HUES64 (cell line): ENCODE results near the gene EDEM1.
A peak's percentile ranks its signal among the peaks of the same experiment; 100 is the strongest.
"Not testable (repeated sequence)": the region's sequence is repeated elsewhere in the genome, so short reads cannot be mapped to it uniquely, and the experiment has no call there.

Source experiments
- H3K27ac ChIP-seq: 2 replicates; pipeline ENCODE4 v1.7.0; 2013; ENCODE audit warnings: low read depth, low read length, inconsistent platforms
- H3K27me3 ChIP-seq: 2 replicates; pipeline ENCODE4 v1.6.1; 2013; ENCODE audit warnings: mild to moderate bottlenecking, low read length; ENCODE audit not compliant: insufficient read depth
- H3K36me3 ChIP-seq: 2 replicates; pipeline ENCODE4 v1.6.1; 2013; ENCODE audit warnings: mild to moderate bottlenecking, low read length; ENCODE audit not compliant: insufficient read depth
- H3K4me1 ChIP-seq: 2 replicates; pipeline ENCODE4 v1.6.1; 2013; ENCODE audit warnings: mild to moderate bottlenecking, low read length, moderate library complexity; ENCODE audit not compliant: insufficient read depth
- H3K4me3 ChIP-seq: 2 replicates; pipeline ENCODE4 v1.5.1; 2013; ENCODE audit warnings: mild to moderate bottlenecking, low read length, moderate library complexity
- H3K9ac ChIP-seq: 2 replicates; pipeline ENCODE4 v1.6.1; 2013; ENCODE audit warnings: mild to moderate bottlenecking, low read depth, low read length
- H3K9me3 ChIP-seq: 2 replicates; pipeline ENCODE4 v1.6.1; 2013; ENCODE audit warnings: low read depth, low read length; ENCODE audit not compliant: insufficient read depth
- WGBS: fragments of 150-250, 120-280 bp; methylation state at CpG from one replicate; pipeline ENCODE4 v1.1.7; 2013; ENCODE audit warnings: missing lambda C conversion rate; 5-methylcytosine and 5-hydroxymethylcytosine counted together

Gene EDEM1

GRCh38 chr3:5172018-5172417 lies 15.5 kb upstream of the EDEM1 start:
- WGBS, result 90% methylated on average over 3 of the region's 4 CpGs
- Histone ChIP-seq H3K9ac (no peak overlapping the region), H3K36me3 (peaks cover 43% of the 10 kb centered on the region), H3K27ac (no peak overlapping the region), H3K4me1 (no peaks in the 10 kb centered on the region), H3K4me3 (no peak overlapping the region), H3K27me3 (no peaks in the 10 kb centered on the region), H3K9me3 (no peaks in the 10 kb centered on the region)

GRCh38 chr3:5179036-5179435 lies 8.5 kb upstream of the EDEM1 start:
- peaks cover 59% of the 10 kb centered on the region for H3K36me3 ChIP-seq
- not testable (repeated sequence) for H3K9me3 ChIP-seq, H3K27ac ChIP-seq, H3K4me1 ChIP-seq, H3K4me3 ChIP-seq, H3K27me3 ChIP-seq, H3K9ac ChIP-seq
- 86% methylated on average over 2 of the region's 2 CpGs for WGBS

GRCh38 chr3:5181469-5182141 lies 5.9 kb upstream of the EDEM1 start:
- Histone ChIP-seq H3K9ac (no peak overlapping the region), H3K36me3 (peaks cover 39% of the 10 kb centered on the region), H3K4me1 (no peaks in the 10 kb centered on the region), H3K4me3 (no peak overlapping the region), H3K27me3 (no peaks in the 10 kb centered on the region), H3K9me3 (no peaks in the 10 kb centered on the region), H3K27ac (no peak overlapping the region)
- WGBS, result 92% methylated on average over 1 of the region's 2 CpGs

GRCh38 chr3:5183714-5184113 lies 3.8 kb upstream of the EDEM1 start:
- H3K9me3 ChIP-seq, H3K4me3 ChIP-seq, H3K27me3 ChIP-seq, H3K4me1 ChIP-seq, H3K27ac ChIP-seq, H3K9ac ChIP-seq: not testable (repeated sequence)
- H3K36me3 ChIP-seq, result peaks cover 24% of the 10 kb centered on the region
- WGBS, result 95% methylated on average over 12 of the region's 12 CpGs

- no peak overlapping the region for H3K4me3 ChIP-seq
- H3K36me3 ChIP-seq, result peaks cover 16% of the 10 kb centered on the region
- H3K9me3 ChIP-seq, result no peaks in the 10 kb centered on the region
- peaks cover 7% of the 10 kb centered on the region; the same call in 1 of the 2 replicates for H3K27me3 ChIP-seq
- WGBS, result 94% methylated on average over 6 of the region's 6 CpGs
- no peak overlapping the region for H3K27ac ChIP-seq
- no peak overlapping the region for H3K9ac ChIP-seq
- peaks cover 5% of the 10 kb centered on the region for H3K4me1 ChIP-seq
Measured at GRCh38 chr3:5184499-5184898, 3.0 kb upstream of the EDEM1 start.

GRCh38 chr3:5185093-5185673 lies 2.3 kb upstream of the EDEM1 start:
- no peak overlapping the region for H3K27ac ChIP-seq
- H3K9ac ChIP-seq, result no peak overlapping the region
- H3K4me3 ChIP-seq, result no peak overlapping the region

GRCh38 chr3:5186089-5186857 lies 1.2 kb upstream of the EDEM1 start:
- peaks cover 5% of the 10 kb centered on the region for H3K4me1 ChIP-seq
- peak overlapping the region; percentile 63 for H3K4me3 ChIP-seq
- H3K27me3 ChIP-seq, result peaks cover 7% of the 10 kb centered on the region; the same call in 1 of the 2 replicates
- 84% methylated on average over 4 of the region's 6 CpGs for WGBS
- no peak overlapping the region for H3K27ac ChIP-seq
- no peak overlapping the region for H3K9ac ChIP-seq
- no peaks in the 10 kb centered on the region for H3K9me3 ChIP-seq
- H3K36me3 ChIP-seq, result peaks cover 6% of the 10 kb centered on the region; the same call in 1 of the 2 replicates

More at GRCh38 chr3:5185093-5185673, 2.3 kb upstream of the EDEM1 start:
- H3K9me3 ChIP-seq, result no peaks in the 10 kb centered on the region
- H3K36me3 ChIP-seq, result peaks cover 9% of the 10 kb centered on the region; the same call in 1 of the 2 replicates
- peaks cover 5% of the 10 kb centered on the region for H3K4me1 ChIP-seq
- H3K27me3 ChIP-seq, result peaks cover 7% of the 10 kb centered on the region; the same call in 1 of the 2 replicates
- WGBS, result 92% methylated on average over 4 of the region's 5 CpGs

- H3K4me1 ChIP-seq, result peaks cover 8% of the 10 kb centered on the region
- WGBS, result 32% methylated on average over 8 of the region's 8 CpGs
- no peaks in the 10 kb centered on the region for H3K9me3 ChIP-seq
- H3K4me3 ChIP-seq, result peak overlapping the region; percentile 63
- H3K9ac ChIP-seq, result peak overlapping the region; percentile 68
- no peak overlapping the region for H3K27ac ChIP-seq
- H3K36me3 ChIP-seq, result peaks cover 3% of the 10 kb centered on the region; the same call in 1 of the 2 replicates
- H3K27me3 ChIP-seq, result peaks cover 7% of the 10 kb centered on the region; the same call in 1 of the 2 replicates
Measured at GRCh38 chr3:5186858-5187155, 700 bp upstream of the EDEM1 start.

GRCh38 chr3:5187920-5188418 lies 462 bp downstream of the EDEM1 start:
- Histone ChIP-seq H3K27me3 (peaks cover 7% of the 10 kb centered on the region; the same call in 1 of the 2 replicates), H3K9ac (peak overlapping the region; percentile 93), H3K9me3 (no peaks in the 10 kb centered on the region), H3K4me1 (peaks cover 8% of the 10 kb centered on the region), H3K27ac (peak overlapping the region; percentile 79), H3K36me3 (no peaks in the 10 kb centered on the region), H3K4me3 (peak overlapping the region; percentile 94)
- under 1% methylated on average over 66 of the region's 66 CpGs for WGBS

- no peaks in the 10 kb centered on the region for H3K36me3 ChIP-seq
- H3K4me1 ChIP-seq, result peaks cover 8% of the 10 kb centered on the region
- H3K27ac ChIP-seq, result no peak overlapping the region
- 11% methylated on average over 26 of the region's 26 CpGs for WGBS
- H3K9me3 ChIP-seq, result no peaks in the 10 kb centered on the region
- H3K27me3 ChIP-seq, result peaks cover 7% of the 10 kb centered on the region; the same call in 1 of the 2 replicates
- peak overlapping the region; percentile 94 for H3K4me3 ChIP-seq
- peak overlapping the region; percentile 93 for H3K9ac ChIP-seq
Measured at GRCh38 chr3:5188419-5189221, 1.1 kb downstream of the EDEM1 start.
